A673 (cell line): ENCODE measurements around the gene IQGAP2.

ENCODE experiments used
- EZH2 ChIP-seq: fragments of 200-600 bp; sonication (generic); IDR thresholded peaks from 2 replicates; pipeline ENCODE4 v1.6.1; 2017; ENCODE audit warnings: borderline replicate concordance, low read depth, mild to moderate bottlenecking, mixed read lengths, antibody characterized with exemption, low read length; ENCODE audit not compliant: poor library complexity, severe bottlenecking
- TF ChIP-seq, protein P1 (sequence below): fragments of 300-800, 200-600 bp; sonication (generic); conservative IDR thresholded peaks from 2 replicates; pipeline ENCODE4 v1.5.1; 2017; ENCODE audit warnings: low read depth, mild to moderate bottlenecking, antibody characterized with exemption, low read length, moderate library complexity, mixed read lengths

DNA sequence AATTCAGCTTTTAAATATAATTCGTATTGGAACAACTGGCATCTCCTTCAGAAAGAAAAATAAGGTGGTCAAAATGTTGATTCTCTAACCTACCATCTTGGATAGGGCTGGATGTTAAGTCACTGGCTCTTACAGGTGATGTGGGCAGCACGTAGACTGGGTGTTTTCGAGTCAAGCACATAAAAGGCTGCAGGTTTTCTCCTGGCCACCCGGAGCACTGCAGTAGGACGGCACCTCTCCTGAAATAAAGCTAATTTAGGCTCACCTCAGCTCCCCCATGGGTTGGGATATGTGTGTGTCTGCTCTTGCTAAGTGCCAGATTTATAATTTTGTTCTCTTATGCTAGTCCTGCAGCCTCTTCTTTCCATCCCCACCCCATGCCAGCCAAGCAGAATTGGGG lies 80.3 kb downstream of the IQGAP2 start:
- TF ChIP-seq, protein P1, sequence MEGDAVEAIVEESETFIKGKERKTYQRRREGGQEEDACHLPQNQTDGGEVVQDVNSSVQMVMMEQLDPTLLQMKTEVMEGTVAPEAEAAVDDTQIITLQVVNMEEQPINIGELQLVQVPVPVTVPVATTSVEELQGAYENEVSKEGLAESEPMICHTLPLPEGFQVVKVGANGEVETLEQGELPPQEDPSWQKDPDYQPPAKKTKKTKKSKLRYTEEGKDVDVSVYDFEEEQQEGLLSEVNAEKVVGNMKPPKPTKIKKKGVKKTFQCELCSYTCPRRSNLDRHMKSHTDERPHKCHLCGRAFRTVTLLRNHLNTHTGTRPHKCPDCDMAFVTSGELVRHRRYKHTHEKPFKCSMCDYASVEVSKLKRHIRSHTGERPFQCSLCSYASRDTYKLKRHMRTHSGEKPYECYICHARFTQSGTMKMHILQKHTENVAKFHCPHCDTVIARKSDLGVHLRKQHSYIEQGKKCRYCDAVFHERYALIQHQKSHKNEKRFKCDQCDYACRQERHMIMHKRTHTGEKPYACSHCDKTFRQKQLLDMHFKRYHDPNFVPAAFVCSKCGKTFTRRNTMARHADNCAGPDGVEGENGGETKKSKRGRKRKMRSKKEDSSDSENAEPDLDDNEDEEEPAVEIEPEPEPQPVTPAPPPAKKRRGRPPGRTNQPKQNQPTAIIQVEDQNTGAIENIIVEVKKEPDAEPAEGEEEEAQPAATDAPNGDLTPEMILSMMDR = no peak
- no peak for TF ChIP-seq EZH2
